Prostate gland (tissue), 2 donors: ENCODE measurements around the gene OSBPL8. TPM values are rescaled to one million over a fixed set of nuclear protein-coding genes. Genes with fewer than 3 reads are reported as not detected.

Experiments
- DNase-seq: peaks from one replicate; pipeline ENCODE4 v3.0.0-alpha.2; 2019; ENCODE audit warnings: low spot score
- H3K27ac ChIP-seq, 2 donors: fragments of 200-600 bp; sonication (generic); 2 replicates each; pipeline ENCODE4 v1.5.1; 2017 to 2019
- H3K27me3 ChIP-seq: fragments of 200-600 bp; sonication (generic); replicated peaks from 2 replicates; pipeline ENCODE4 v1.5.1; 2019; ENCODE audit not compliant: insufficient read depth
- H3K36me3 ChIP-seq, 2 donors: fragments of 200-600 bp; sonication (generic); 1 replicate in 1 of 2; 2 replicates in 1 of 2; pipeline versions ENCODE4 v1.5.1 to v1.8.1; 2017 to 2019
- H3K4me1 ChIP-seq: fragments of 200-600 bp; sonication (generic); replicated peaks from 2 replicates; pipeline ENCODE4 v1.5.1; 2019
- H3K4me3 ChIP-seq, 2 donors: fragments of 200-600 bp; sonication (generic); 2 replicates each; pipeline ENCODE4 v1.5.1; 2017 to 2019
- H3K9me3 ChIP-seq: fragments of 200-600 bp; sonication (generic); 2 replicates; pipeline ENCODE4 v1.5.1; 2017
- CTCF ChIP-seq, 4 experiments: fragments of 200-600 bp in 2 of 4; fragments of 450-650 bp in 2 of 4; sonication (generic) in 2 of 4; IDR thresholded peaks; 1 replicate in 3 of 4; 2 replicates in 1 of 4; pipeline ENCODE4 v1.5.1; 2016 to 2019; ENCODE audit warnings: antibody characterized with exemption in 4 of 4, mild to moderate bottlenecking in 2 of 4, moderate library complexity in 2 of 4
- POLR2A ChIP-seq: fragments of 450-650 bp; IDR thresholded peaks from one replicate; pipeline ENCODE4 v1.6.1; 2016; ENCODE audit warnings: antibody characterized with exemption, mild to moderate bottlenecking
- POLR2AphosphoS5 ChIP-seq: sonication (generic); formaldehyde crosslinking; IDR thresholded peaks from one replicate; pipeline ENCODE4 v1.6.1; 2017; ENCODE audit warnings: antibody characterized with exemption
- WGBS: methylation state at CpG from one replicate; pipeline ENCODE4 v1.1.5; 2018; 5-methylcytosine and 5-hydroxymethylcytosine counted together
- intact Hi-C: fragments of 100-400 bp; cut with DNase I; formaldehyde crosslinking; loops from one replicate; pipeline ENCODE4 v1.14.2; 2022
- total RNA-seq, 2 donors: library from RNA; depleted of rRNA; stranded (reverse); fragments of >200 nt; gene quantifications; one replicate each; pipeline ENCODE4 v1.1.0, GENCODE V29; 2016

The OSBPL8 gene
- total RNA-seq, 2 donors from 2014 or later, result 50.6 to 54.2 TPM

DNA sequence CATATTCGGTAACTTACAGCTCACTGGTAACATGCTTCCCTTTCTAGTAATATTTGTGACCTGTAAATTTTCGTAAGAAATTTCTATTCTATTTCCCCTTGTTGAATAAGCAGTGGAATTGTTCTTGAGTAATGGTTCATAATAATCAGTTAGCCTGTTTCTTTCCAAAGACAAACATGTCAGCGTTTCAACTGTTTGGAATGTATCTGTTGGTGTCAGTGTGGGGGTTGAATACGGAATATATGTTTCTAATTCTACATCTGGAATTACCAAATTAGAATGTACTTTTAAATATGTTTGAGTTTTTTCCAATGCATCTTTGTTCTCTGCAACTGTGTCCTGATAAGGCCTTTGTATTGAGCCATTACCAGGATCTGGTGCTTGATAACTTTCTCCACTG, 213.3 kb downstream of the OSBPL8 start:
- no peak overlapping the region for H3K4me3 ChIP-seq
- TF ChIP-seq CTCF (IDR thresholded peaks at IDR 0.05), result no peak
- TF ChIP-seq POLR2A, result no peak
- no peak for TF ChIP-seq POLR2AphosphoS5
- DNase-seq, result no peak
- intact Hi-C loops, result loop anchor here (5.0 to 10.0 kb wide), 5 partner anchors 89 to 951 kb away; partner anchors contain the start of gene GLIPR1L2
- H3K9me3 ChIP-seq, result no peaks in the 10 kb centered on the region
- H3K4me1 ChIP-seq, result peaks cover 5% of the 10 kb centered on the region
- no peaks in the 10 kb centered on the region for H3K27me3 ChIP-seq
- 88% methylated on average over 4 of the region's 4 CpGs for WGBS
- H3K36me3 ChIP-seq, result no peaks in the 10 kb centered on the region
- H3K27ac ChIP-seq, result no peak overlapping the region

- no peak for TF ChIP-seq POLR2A
- 87% methylated on average over 1 of the region's 1 CpG for WGBS
- no peaks in the 10 kb centered on the region for H3K27me3 ChIP-seq
- H3K36me3 ChIP-seq, result no peaks in the 10 kb centered on the region
- no peak overlapping the region for H3K27ac ChIP-seq
- no peaks in the 10 kb centered on the region for H3K9me3 ChIP-seq
- DNase-seq, result no peak
- intact Hi-C loops, result loop anchor here (5.0 to 10.0 kb wide), 5 partner anchors 88 to 951 kb away; partner anchors contain the start of gene GLIPR1L2
- H3K4me1 ChIP-seq, result peaks cover 5% of the 10 kb centered on the region
- no peak overlapping the region for H3K4me3 ChIP-seq
These were observed 214.0 kb downstream of the OSBPL8 start for GRCh38 chr12:76345569-76345968.

DNA sequence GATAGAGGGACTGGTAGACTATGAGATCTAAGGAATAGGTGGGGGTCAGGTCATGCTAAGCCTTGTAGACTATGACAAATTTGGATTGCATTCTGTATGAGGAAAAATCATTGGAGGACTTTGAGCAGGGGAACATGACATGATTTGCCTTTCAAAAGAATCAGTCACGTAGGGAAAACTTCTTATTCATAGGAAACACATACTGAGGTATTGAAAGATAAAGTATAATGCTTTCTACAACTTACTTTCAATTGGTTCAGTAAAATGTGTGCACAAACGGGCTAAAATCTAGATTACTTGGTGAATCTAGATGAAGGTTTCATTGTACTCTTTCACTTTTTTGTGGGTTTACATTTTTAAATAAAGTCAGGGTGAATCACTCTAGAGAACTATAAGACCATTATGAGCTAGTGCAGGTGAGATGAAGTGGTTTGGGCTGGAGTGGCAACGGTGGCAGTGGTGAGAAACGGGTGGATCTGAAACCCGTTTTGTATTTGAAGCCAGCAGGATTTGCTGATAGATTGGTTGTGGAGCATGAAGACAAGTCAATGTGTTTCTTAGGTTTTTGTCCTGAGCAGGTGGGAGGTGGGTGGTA, 218.0 kb downstream of the OSBPL8 start:
- intact Hi-C loops, result loop anchor here (10.0 kb wide), 3 partner anchors 113 to 947 kb away; partner anchors contain the start of gene GLIPR1L2
- no peak for DNase-seq
- 89% methylated on average over 5 of the region's 5 CpGs for WGBS
- Histone ChIP-seq H3K27ac (no peak overlapping the region), H3K27me3 (no peaks in the 10 kb centered on the region), H3K4me3 (no peak overlapping the region), H3K36me3 (no peaks in the 10 kb centered on the region), H3K4me1 (no peaks in the 10 kb centered on the region), H3K9me3 (no peaks in the 10 kb centered on the region)
- TF ChIP-seq POLR2AphosphoS5 (no peak), POLR2A (no peak), CTCF (IDR thresholded peaks at IDR 0.05) (no peak)

GRCh38 chr12:76340680-76341435, 218.7 kb downstream of the OSBPL8 start:
- no peaks in the 10 kb centered on the region for H3K9me3 ChIP-seq
- no peak for TF ChIP-seq CTCF (IDR thresholded peaks at IDR 0.05)
- TF ChIP-seq POLR2AphosphoS5, result no peak
- TF ChIP-seq POLR2A, result no peak
- no peak for DNase-seq
- no peaks in the 10 kb centered on the region for H3K27me3 ChIP-seq
- H3K4me1 ChIP-seq, result no peaks in the 10 kb centered on the region
- 80% methylated on average over 9 of the region's 9 CpGs for WGBS
- H3K27ac ChIP-seq, result no peak overlapping the region
- H3K36me3 ChIP-seq, result no peaks in the 10 kb centered on the region
- intact Hi-C loops, result loop anchor here (10.0 kb wide), 3 partner anchors 114 to 946 kb away; partner anchors contain the start of gene GLIPR1L2
- H3K4me3 ChIP-seq, result no peak overlapping the region

GRCh38 chr12:76337583-76337982, 222.0 kb downstream of the OSBPL8 start:
- WGBS, result 87% methylated on average over 3 of the region's 3 CpGs
- Histone ChIP-seq H3K4me3 (no peak overlapping the region), H3K36me3 (no peaks in the 10 kb centered on the region), H3K4me1 (no peaks in the 10 kb centered on the region), H3K27me3 (no peaks in the 10 kb centered on the region), H3K27ac (no peak overlapping the region), H3K9me3 (no peaks in the 10 kb centered on the region)
- intact Hi-C loops, result no loop called here
- no peak for DNase-seq
- TF ChIP-seq POLR2A, result no peak
- no peak for TF ChIP-seq CTCF (IDR thresholded peaks at IDR 0.05)
- no peak for TF ChIP-seq POLR2AphosphoS5
